Measurements from ENCODE around the gene PDE6C.

The PDE6C gene

DNA sequence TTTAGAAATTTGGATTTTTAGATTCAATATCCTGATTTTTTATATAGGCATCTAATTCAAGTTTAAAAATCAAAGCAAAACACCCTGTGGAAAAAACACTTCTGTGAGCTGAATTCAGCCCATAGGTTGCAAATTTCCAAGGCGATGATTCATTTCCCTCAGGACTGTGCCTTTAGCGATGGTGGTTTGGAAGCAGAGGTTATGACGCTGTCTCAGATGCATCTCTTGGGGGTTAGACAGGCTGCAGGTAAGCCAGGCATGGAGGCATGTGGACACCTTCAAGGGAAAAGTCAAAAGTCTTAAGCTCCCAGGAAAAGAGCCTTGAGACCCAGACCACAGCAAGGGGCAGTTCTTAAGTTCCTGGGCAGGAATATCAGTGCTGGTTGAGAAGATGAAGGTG, 99.6 kb downstream of the PDE6C start:
- no peak for ATAC-seq (ENCODE audit: low read depth)
- H3K4me3 ChIP-seq (ENCODE audit: severe bottlenecking), result no peak overlapping the region
- H3K27me3 ChIP-seq (ENCODE audit: insufficient read depth, poor library complexity, severe bottlenecking), result no peaks in the 10 kb centered on the region

DNA sequence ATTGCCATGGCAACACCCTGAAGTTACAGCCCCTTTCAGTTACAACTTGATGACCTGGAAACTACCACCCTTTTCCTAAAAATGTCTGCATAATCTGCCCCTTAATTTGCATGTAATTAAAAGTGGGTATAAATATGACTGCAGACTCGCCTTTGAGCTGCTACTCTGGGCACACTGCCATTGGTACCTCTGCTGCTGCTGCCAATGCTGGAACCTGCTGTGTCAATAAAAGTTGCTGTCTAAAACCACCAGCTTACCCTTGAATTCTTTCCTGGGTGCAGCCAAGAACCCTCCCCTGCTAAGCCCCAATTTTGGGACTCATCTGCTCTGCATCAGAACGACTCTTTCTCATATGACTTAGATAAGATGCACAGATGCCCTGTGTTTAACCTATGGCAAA, 100.3 kb downstream of the PDE6C start:
- no peaks in the 10 kb centered on the region for H3K36me3 ChIP-seq (ENCODE audit: low read depth)
- DNase-seq (ENCODE audit: low spot score), result no peak
- no peak for ATAC-seq (ENCODE audit: low read depth)

More for the DNA sequence above, 99.6 kb downstream of the PDE6C start:
- H3K27ac ChIP-seq (ENCODE audit: poor library complexity, severe bottlenecking), result no peak overlapping the region
- H3K36me3 ChIP-seq (ENCODE audit: low read depth), result no peaks in the 10 kb centered on the region
- H3K4me1 ChIP-seq (ENCODE audit: insufficient read depth, poor library complexity, severe bottlenecking), result no peaks in the 10 kb centered on the region
- no peaks in the 10 kb centered on the region for H3K9me3 ChIP-seq (ENCODE audit: severe bottlenecking)
- no peak for DNase-seq (ENCODE audit: low spot score)
- TF ChIP-seq, protein P1, sequence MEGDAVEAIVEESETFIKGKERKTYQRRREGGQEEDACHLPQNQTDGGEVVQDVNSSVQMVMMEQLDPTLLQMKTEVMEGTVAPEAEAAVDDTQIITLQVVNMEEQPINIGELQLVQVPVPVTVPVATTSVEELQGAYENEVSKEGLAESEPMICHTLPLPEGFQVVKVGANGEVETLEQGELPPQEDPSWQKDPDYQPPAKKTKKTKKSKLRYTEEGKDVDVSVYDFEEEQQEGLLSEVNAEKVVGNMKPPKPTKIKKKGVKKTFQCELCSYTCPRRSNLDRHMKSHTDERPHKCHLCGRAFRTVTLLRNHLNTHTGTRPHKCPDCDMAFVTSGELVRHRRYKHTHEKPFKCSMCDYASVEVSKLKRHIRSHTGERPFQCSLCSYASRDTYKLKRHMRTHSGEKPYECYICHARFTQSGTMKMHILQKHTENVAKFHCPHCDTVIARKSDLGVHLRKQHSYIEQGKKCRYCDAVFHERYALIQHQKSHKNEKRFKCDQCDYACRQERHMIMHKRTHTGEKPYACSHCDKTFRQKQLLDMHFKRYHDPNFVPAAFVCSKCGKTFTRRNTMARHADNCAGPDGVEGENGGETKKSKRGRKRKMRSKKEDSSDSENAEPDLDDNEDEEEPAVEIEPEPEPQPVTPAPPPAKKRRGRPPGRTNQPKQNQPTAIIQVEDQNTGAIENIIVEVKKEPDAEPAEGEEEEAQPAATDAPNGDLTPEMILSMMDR (IDR thresholded peaks at IDR 0.05; ENCODE audit: poor library complexity, severe bottlenecking), result no peak

DNA sequence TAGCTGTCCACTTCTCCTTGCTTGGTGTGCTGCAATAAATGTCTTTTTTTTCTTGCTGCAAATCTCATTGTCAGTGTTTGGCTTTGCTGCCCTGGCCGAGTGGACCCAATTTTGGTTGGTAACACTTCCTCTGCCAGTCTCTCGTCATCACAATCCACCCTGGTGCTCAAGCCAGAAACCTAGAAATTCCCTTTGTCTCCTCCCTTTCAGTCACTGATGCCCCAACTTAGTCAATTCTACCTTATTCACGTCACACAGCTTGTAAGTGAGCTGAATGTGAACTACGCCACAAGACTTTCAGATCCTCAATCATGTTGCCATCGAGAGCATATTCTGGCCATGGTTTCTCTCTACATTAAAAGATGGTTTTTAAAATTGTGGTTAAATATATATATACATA, 103.0 kb downstream of the PDE6C start:
- TF ChIP-seq, protein P1 (IDR thresholded peaks at IDR 0.05; ENCODE audit: poor library complexity, severe bottlenecking), result no peak
- H3K9me3 ChIP-seq (ENCODE audit: severe bottlenecking), result no peaks in the 10 kb centered on the region
- H3K36me3 ChIP-seq (ENCODE audit: low read depth), result no peaks in the 10 kb centered on the region
- ATAC-seq (ENCODE audit: low read depth) (no peak), DNase-seq (ENCODE audit: low spot score) (no peak)
- no peak overlapping the region for H3K4me3 ChIP-seq (ENCODE audit: severe bottlenecking)
- H3K27ac ChIP-seq (ENCODE audit: poor library complexity, severe bottlenecking), result no peak overlapping the region
- H3K4me1 ChIP-seq (ENCODE audit: insufficient read depth, poor library complexity, severe bottlenecking), result no peaks in the 10 kb centered on the region
- H3K27me3 ChIP-seq (ENCODE audit: insufficient read depth, poor library complexity, severe bottlenecking), result no peaks in the 10 kb centered on the region

More for the DNA sequence above, 100.3 kb downstream of the PDE6C start:
- no peak overlapping the region for H3K4me3 ChIP-seq (ENCODE audit: severe bottlenecking)
- H3K27me3 ChIP-seq (ENCODE audit: insufficient read depth, poor library complexity, severe bottlenecking), result no peaks in the 10 kb centered on the region
- TF ChIP-seq, protein P1 (IDR thresholded peaks at IDR 0.05; ENCODE audit: poor library complexity, severe bottlenecking), result no peak
- H3K27ac ChIP-seq (ENCODE audit: poor library complexity, severe bottlenecking), result no peak overlapping the region
- no peaks in the 10 kb centered on the region for H3K4me1 ChIP-seq (ENCODE audit: insufficient read depth, poor library complexity, severe bottlenecking)
- H3K9me3 ChIP-seq (ENCODE audit: severe bottlenecking), result no peaks in the 10 kb centered on the region
